ENCODE results near the gene FBXW8. TPM values are rescaled to one million over a fixed set of nuclear protein-coding genes. Genes with fewer than 3 reads are reported as not detected.

FBXW8 gene
- total and polyA plus RNA-seq, 4 donors: 1.9 to 7.1 (median 4.9) TPM

- no peak for TF ChIP-seq CTCF (IDR thresholded peaks at IDR 0.05; ENCODE audit: low read depth, low read length, missing input control)
- TF ChIP-seq RAD21 (IDR thresholded peaks at IDR 0.05): no peak
- no peak for TF ChIP-seq SP1 (IDR thresholded peaks at IDR 0.05)
- TF ChIP-seq HNF4A (conservative IDR thresholded peaks at IDR 0.05): no peak
- no peak for TF ChIP-seq HNF4G (IDR thresholded peaks at IDR 0.05)
- TF ChIP-seq FOXA2 (IDR thresholded peaks at IDR 0.05): no peak
- TF ChIP-seq FOXA1 (IDR thresholded peaks at IDR 0.05): no peak
- no peak for TF ChIP-seq JUND (IDR thresholded peaks at IDR 0.05)
- TF ChIP-seq ZBTB33 (IDR thresholded peaks at IDR 0.05): no peak
Observed at GRCh38 chr12:116885491-116885890, 25.3 kb upstream of the FBXW8 start (continued).

GRCh38 chr12:116887244-116887643 is 23.5 kb upstream of the FBXW8 start:
- Histone ChIP-seq H3K4me3 (ENCODE audit: low read depth in 1 of 3, low read length in 3 of 3) (no peak overlapping the region), H3K9ac (ENCODE audit: low read depth in 1 of 2, low read length in 2 of 2) (no peak overlapping the region), H3K27me3 (ENCODE audit: control insufficient read depth in 4 of 4, insufficient read depth in 4 of 4, low read length in 3 of 4) (peaks cover 0 to 11% (median 3%) of the 10 kb centered on the region in 4 donors), H3K4me1 (ENCODE audit: control insufficient read depth in 4 of 4, insufficient read depth in 4 of 4, low read length in 3 of 4) (peaks cover 0 to 7% (median 6%) of the 10 kb centered on the region in 4 donors), H3K36me3 (ENCODE audit: control insufficient read depth in 4 of 4, insufficient read depth in 3 of 4, low read depth in 1 of 4, low read length in 3 of 4) (no peaks in the 10 kb centered on the region), H3K27ac (ENCODE audit: low read depth in 1 of 2, low read length in 2 of 2) (no peak overlapping the region), H3K9me3 (ENCODE audit: control insufficient read depth in 4 of 4, low read length in 3 of 4) (peaks cover 0 to 2% (median 0%) of the 10 kb centered on the region in 4 donors)
- TF ChIP-seq ZBTB33 (IDR thresholded peaks at IDR 0.05) (no peak), RXRA (IDR thresholded peaks at IDR 0.05) (no peak), MAX (IDR thresholded peaks at IDR 0.05) (no peak), SP1 (IDR thresholded peaks at IDR 0.05) (no peak), GABPA (IDR thresholded peaks at IDR 0.05 in 1 of 2, conservative IDR thresholded peaks at IDR 0.05 in 1 of 2) (no peak)
- no peak for DNase-seq (ENCODE audit: low spot score)
- WGBS: 84% methylated on average over 1 of the region's 1 CpG

- TF ChIP-seq RAD21 (IDR thresholded peaks at IDR 0.05) (no peak), HNF4G (IDR thresholded peaks at IDR 0.05) (no peak), ZBTB33 (IDR thresholded peaks at IDR 0.05) (no peak), FOXA1 (IDR thresholded peaks at IDR 0.05) (no peak), ATF3 (IDR thresholded peaks at IDR 0.05) (no peak), CTCF (IDR thresholded peaks at IDR 0.05; ENCODE audit: low read depth, low read length, missing input control) (no peak), JUND (IDR thresholded peaks at IDR 0.05) (no peak)
- WGBS: 63% methylated on average over 6 of the region's 6 CpGs
- Histone ChIP-seq H3K36me3 (ENCODE audit: control insufficient read depth in 4 of 4, insufficient read depth in 3 of 4, low read depth in 1 of 4, low read length in 3 of 4) (no peaks in the 10 kb centered on the region), H3K27ac (ENCODE audit: low read depth in 1 of 2, low read length in 2 of 2) (no peak overlapping the region), H3K27me3 (ENCODE audit: control insufficient read depth in 4 of 4, insufficient read depth in 4 of 4, low read length in 3 of 4) (peaks cover 0 to 5% (median under 1%) of the 10 kb centered on the region in 4 donors), H3K9ac (ENCODE audit: low read depth in 1 of 2, low read length in 2 of 2) (no peak overlapping the region), H3K9me3 (ENCODE audit: control insufficient read depth in 4 of 4, low read length in 3 of 4) (peaks cover 0 to 2% (median 0%) of the 10 kb centered on the region in 4 donors), H3K4me3 (ENCODE audit: low read depth in 1 of 3, low read length in 3 of 3) (no peak overlapping the region), H3K4me1 (ENCODE audit: control insufficient read depth in 4 of 4, insufficient read depth in 4 of 4, low read length in 3 of 4) (peaks cover 0 to 6% (median 3%) of the 10 kb centered on the region in 4 donors)
- no peak for DNase-seq (ENCODE audit: low spot score)
Observed at GRCh38 chr12:116887897-116888296, 22.9 kb upstream of the FBXW8 start.

Measured in liver (tissue), 9 donors.